Hypothalamus (tissue), 51 donors: ENCODE data around the gene KHSRP.

ENCODE experiments used
- DNase-seq, 51 donors: peaks; one replicate each; lab custom pipeline; 2025; lab: John Stamatoyannopoulos, UW

KHSRP gene

DNA sequence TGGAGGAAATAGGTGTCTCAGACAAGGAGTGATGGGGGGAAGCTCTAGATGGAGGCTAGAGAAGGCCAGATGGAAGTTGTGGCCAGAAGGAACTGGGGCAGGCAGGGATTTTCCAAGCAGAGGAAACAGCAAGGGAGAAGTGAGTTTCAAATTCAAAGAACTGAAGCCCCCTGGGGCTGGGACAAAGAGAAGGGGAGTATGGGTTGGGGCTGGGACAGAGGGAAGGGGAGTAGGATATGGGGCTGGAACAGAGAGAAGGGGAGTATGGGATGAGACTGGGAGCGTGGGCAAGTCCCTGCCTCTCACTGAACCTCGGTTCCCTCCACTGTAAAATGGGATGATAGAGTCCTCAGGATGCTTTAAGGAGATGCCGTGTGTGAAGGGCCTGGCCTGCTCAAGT lies 29.8 kb downstream of the KHSRP start:
- no peak for DNase-seq

DNA sequence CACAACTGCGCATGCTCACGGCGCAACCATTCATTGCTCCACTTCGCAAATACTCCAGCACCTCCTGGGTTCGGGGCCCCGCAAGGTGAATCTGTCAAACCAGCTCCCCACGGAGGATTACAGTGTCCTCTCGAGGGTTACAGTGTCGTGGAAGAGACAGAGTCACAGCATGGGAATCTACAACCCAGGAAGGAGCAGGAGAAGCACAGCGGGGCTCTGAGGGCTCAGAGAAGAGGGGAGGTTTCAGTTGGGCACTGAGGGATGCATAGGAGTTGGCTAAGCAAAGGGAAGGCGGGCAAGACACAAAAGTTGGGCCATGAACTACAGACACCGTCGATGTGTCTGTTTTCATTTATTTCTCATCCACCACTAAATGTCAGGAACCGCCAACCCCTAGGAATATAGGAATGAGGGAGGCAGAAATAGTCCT lies 30.6 kb downstream of the KHSRP start:
- DNase-seq = peak in 1 of 51 donors; percentile 65

DNA sequence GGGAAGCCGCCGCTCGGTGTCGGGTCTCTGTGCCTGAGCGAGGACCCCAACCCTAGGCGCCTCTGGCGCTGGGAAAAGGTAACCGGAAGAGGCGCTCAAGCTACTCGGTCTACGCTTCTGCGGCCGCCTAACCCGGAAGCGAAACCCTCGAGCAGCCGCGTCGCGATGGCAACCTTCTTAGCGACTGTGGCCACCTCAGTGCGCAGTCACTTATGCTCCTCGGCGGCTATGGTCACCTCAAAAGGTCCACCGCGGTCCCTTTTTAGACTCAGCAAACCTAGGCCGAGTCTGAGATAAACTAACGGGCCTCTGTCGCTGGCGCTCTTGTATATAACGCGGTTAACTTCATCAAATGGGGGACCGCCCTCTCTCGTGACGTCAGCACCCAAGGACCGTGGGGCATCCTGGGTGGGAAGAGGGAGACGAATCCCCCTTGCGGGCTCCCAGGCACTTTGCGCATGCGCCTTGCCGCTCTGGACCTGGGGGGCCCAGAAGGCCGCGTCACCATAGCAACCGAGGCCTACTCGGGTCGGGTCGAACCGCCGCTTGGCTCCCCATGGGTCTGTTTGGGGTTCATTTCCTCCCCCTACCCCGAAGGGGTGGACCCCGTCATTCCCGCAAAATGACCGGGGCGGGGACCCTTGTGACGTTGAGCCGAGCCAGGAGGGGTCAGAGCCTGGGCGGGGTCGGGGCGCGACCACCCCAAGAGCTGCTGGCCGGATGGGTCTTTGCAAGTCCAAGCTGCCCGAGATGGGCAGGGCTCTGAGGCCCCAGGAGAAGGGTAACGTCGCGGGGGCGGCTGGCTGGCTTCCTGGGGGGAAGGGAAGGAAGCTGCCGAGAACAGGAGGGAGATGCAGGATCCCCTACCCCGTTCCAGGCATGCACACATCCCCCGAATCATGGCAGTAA lies 31.3 kb downstream of the KHSRP start, which contains the start of gene GTF2F1:
GTF2F1 (minus strand) TSS at position 91 of the 909 bp plus-strand sequence. CDS start 169 bp downstream, outside the sequence.
- DNase-seq = peak; percentile 80 to 99 (median 93)

DNA sequence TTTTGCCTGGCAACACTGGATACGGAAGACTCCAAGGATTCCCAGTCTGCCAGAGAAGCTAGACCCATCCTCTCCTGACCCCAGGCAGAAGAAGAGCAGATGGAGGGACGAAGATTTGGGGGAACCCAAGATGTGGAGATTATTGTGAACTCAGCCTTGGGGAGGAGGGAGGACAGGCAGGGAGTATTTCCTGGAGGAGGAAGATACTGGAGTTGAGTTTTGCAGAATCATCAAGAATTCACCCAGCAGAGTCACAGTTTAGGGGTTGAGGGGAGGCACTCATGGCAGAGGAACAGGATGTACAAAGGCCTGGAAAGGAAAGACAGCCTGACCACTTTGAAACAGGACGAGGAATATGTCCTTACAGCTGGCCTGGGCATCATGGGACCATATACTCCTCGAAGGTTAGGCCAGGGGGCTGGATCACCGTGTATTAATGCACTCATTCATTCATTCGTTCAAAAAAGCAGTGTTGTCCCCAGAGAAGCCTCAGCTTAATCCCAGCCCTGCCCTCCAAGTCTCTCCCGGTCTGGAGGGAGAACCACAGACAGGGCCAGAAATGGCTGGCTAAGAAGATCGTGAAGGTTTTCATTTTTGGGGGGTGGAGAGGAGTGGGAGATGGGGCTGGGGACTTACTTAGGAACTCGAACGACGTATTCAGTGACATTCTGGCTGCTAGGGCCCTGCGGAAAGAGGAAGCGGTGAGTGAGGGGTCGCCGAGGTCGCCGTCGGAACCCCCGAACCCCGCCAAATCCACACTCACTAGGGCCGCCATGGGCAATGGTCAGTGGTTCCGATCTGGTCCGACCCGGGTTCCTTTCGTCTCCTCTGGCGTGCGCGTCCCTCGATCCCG lies 32.2 kb downstream of the KHSRP start:
- DNase-seq = no peak

DNA sequence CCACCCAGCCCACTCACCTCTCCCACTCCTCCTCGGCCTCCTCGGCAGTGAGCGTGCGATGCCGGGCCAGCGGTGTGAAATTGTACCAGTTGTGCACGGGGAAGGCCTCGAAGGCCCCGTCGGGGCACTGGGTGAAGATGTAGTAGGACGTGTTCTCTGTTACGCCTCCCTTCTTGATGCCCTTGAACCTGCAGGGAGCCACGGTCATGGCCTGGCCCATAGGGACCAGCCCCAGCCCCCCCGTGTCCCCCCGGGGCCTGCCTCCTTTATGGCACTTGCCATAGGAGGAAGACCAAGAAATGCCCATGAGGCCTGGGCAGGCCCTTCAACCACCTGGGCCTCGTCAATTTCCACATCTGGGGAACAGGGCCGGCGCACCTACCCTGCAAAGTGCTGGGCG lies 37.2 kb downstream of the KHSRP start:
- DNase-seq = no peak

DNA sequence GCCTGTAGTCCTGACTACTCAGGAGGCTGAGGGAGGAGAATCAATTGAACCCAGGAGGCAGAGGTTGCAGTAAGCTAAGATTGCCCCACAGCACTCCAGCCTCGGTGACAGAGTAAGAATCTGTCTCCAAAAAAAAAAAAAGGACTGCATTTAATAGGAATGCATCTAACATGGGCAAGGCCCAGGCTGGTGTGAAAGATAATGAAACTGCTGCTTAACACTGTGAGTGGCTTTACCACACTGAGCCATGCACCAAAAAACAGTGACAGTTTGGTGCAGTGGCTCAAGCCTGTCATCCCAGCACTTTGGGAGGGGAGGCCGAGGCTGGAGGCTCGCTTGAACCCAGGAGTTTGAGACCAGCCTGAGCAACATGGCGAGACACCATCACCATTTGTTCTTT lies 40.2 kb downstream of the KHSRP start:
- no peak for DNase-seq

DNA sequence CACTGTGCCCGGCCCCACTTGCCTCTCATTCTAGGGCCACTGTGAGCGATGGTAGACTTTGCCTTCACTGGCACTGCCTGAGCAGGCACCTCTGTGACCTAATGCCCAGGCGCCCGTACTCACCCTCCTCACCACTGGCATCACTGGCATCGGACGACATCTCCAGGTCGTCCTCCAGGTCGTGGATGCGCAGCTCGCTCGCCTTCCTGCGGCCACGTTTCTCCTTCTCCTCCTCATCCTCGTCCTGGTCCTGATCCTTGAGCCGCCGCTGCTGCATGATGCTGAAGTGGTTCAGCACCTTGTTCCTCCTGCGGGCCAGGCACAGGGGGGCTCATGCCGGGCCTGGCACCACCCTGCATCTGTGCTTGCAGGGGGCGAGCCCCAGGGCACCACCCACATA lies 41.4 kb downstream of the KHSRP start:
- DNase-seq = no peak

DNA sequence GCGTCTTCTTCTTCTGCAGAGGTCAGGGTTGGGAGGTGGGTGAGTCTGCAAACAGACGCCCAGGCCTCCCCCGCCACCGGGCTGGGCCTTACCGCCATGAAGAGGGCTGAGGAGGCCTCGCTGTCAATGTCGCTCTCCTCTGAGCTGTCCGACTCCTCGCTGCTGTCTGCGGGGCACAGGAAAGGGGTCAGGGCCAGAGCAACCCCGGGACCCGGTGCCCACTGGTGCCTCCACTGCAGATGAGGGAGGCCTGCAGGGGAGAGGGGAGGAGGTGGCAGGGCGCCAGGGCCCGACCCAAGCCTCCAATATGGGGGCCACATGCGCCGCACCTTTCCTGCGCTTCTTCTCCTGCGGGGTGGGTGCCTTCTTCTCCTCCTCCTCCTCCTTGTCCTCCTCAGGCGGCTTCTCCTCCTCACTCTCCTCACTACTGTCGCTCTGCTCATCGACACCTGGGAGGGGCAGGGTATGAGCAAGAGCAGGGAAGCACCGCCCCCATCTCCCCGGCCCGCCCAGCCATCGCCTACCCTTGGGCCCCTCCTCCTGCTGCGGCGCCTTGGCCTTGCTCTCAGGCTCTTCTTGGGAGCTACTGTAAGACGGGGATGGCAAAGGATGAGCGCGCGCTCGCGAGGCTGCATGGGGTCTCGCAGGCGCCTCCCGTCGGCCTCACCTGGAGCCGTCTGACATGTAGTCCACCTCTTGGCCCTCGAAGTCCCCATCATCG lies 43.4 kb downstream of the KHSRP start:
- no peak for DNase-seq

DNA sequence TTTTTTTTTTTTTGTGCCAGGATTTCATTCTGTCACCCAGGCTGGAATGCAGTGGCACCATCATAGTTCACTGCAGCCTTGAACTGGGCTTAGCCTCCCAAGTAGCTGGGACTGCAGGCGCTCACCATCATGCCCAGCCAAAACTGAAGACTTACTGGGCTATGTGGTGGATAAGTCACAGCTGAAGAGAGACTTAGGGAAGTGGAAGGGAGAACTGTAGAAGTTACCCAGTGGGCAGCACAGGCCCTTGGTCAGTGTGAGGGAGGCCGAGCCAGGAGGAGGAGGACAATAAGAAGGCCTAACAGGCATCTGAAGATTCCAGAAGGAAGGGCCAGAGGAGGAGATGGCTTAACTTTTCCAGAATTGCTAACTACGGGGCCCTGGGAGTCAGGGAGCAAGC lies 44.9 kb downstream of the KHSRP start:
- no peak for DNase-seq

DNA sequence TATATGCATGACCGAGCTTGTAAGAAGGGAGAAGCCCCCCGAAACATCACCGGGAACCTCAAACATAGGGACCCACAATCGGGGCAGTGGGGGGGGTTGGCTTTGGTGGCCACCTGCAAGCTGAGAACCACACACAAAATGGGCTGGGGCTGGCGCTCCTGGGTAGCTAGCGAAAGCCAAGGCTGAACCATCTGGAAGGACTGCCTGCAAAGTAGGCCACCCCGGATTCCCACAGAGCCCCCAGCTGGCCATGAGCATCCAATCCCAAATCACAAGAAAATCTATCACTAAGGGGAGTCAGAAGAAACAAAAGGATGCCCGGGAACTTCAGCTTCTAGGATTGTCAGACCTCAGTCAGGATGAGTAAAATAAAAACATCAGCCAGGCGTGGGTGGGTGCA lies 46.1 kb downstream of the KHSRP start:
- no peak for DNase-seq

DNA sequence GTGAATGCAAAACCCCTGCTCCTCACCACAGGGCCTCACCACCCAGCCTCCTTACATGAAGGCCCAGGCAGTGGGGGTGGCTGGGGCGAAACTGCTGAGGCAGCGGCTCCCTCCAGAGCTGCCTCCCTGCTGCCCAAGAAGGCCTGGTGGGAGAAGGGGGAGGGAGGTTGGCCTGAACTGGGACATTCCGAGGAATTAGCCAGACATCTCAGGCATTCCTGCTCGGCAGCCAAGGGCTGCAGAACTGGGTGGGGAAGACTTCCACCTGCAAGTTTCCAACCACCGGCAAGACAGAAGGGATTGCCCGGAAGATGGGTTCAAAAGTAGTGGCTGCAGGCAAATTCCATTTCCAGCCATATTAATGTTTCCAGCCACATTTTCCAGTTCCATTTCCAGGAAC lies 46.6 kb downstream of the KHSRP start:
- no peak for DNase-seq

DNA sequence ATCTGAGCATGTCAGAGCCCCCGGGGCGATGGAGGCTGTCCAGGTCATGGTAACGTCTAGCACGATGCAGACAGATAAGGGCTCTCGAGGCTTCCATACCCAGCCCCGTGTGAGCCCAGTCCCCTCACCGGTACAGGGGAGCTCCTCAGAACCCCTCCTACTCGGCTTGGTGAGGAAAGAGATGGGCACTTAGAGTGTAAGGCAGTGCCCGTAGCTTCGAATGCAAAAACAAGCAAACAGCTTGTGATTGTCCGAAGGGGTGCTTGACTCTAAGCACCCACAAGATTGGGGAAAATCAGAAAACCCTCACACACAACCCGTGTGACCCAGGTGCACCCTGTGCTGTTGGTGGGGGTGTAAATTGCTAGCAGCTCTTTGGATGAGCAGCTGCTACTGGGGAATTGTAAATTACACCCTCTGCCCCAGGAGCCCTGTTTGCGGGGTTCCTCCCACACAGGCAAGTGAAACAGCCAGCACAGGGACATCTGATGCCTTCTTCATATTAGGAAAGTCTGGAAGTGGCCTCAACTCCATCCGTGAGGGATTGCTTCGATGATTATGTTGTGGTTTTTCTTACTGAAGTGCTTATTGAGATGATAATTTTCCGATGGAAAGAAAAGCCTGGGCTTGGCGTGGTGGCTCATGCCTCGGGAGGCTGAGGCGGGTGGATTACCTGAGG lies 48.0 kb downstream of the KHSRP start:
- DNase-seq = no peak

DNA sequence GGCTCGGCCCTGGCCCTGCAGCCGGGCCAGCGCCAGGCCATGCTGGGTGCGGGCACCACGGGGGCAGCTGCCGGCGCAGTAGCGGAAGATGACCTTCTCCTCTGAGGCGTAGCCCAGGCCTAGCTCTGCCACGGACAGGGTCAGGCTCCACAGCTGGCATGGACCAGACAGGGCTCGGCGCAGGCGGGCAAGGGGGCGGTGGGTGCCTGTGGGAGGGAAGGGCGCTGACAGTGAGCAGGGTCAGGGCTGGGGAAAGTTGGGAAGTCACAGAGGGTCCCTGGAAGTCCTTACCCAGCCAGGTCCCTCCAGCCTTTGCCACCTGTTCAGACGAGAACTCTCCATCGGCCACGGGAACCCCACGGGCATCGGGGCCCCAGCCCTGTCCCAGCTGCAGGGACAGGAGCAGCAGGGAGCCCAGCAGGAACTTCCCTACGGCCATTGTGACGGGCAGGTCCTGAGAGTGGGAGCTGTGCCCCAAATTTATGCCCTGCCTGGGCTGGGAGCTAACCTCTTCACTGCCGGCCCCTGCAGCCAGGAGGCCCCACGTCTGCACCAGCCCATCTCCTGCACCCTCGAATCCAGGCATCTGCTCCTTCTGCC lies 49.1 kb downstream of the KHSRP start, which contains the start of gene PSPN:
PSPN (minus strand) TSS at position 523 of the 600 bp plus-strand sequence; CDS start at position 439, 84 bp downstream.
- no peak for DNase-seq

DNA sequence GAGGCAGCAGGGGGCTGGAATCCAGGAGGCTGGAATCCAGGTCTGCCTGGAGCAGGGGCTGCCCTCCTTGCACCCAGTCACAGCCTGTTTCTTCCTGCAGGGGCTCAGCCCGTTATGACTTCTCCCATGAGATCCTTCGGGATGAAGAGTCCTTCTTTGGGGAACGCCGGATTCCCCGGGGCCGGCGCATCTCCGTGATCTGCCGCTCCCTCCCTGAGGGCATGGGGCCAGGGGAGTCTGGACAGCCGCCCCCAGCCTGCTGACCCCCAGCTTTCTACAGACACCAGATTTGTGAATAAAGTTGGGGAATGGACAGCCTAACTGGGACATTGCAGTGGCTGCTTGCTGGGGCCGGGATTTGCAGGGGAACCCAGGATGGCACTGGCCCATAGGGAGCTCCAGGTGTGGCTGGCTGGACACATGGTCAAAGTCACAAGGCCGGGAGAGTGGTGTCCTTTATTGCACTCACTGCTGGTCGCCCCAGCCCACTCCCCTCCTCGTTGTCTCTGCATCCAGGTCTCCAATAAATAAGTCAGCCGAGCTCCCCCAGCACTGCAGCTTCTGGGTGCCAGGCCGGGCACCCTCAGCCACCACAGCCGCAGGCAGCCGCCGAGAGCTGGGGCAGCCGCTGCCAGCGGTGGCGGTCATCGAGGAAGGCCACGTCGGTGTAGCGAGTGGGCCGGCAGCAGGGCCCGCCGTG lies 49.8 kb downstream of the KHSRP start:
- no peak for DNase-seq

DNA sequence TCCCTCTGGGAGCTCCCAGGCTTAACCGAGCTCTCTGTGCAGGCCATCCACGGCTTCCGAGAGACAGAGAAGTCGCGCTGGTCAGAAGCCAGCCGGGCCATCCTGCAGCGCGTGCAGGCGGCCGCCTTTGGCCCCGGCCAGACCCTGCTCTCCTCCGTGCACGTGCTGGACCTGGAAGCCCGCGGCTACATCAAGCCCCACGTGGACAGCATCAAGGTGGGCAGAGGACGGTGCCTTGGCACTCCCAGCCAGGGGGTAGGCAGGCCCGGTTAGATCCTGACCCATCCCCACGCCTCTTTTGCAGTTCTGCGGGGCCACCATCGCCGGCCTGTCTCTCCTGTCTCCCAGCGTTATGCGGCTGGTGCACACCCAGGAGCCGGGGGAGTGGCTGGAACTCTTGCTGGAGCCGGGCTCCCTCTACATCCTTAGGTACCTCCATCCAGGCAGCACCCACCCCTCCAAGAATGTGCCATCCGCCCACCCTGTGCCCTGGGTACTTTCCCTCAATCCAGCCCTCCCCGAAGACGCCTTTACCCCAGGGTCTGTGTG lies 50.4 kb downstream of the KHSRP start:
- no peak for DNase-seq

DNA sequence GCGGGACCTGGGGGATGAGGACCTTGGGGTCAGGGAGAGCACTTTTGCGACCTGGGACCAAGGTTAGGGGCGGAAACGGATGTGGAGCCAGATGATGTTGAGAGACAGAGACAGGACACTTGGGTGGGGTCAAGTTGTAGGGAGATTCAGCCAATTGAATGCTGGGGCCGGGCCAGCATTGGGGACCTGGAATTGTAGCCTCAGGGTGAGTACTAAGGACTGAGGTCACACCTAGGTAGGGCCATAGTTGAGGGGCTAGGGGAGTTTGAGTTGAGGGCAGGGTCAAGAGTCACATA lies 50.9 kb downstream of the KHSRP start:
- DNase-seq = peak in 1 of 51 donors; percentile 16

DNA sequence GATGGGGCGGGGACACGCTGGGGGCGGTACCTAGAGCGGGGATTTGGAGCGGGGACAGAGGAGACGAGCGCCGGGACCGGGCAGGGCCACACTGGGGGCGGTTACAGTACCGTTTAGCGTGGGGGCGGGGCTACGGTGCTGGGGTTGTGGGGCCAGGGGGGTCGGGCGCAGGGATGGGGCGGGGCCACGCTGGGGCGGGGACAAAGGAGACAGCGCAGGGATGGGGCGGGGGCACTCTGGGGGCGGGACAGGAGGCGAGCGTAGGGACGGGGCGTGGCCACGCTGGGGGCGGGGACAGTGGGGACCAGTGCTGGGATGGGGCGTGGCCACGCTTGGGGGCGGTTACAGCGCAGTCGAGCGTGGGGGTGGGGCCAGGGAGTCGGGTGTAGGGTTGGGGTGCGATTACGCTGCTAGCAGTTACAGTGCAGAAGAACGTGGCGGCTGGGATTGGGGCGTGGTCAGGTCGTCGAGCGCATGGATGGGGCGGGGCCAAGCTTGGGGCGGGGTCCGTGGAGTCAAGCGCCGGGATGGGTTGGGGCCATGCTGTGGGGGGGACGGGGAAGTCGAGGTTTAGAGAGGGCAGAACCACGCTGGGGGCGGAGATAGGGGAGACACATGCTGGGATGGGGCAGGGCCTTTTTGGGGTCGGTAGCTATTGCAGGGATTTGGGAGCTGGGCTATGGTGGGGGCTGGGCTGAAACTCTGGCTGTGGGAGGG lies 51.4 kb downstream of the KHSRP start:
- peak; percentile 73 to 99 (median 94) for DNase-seq

DNA sequence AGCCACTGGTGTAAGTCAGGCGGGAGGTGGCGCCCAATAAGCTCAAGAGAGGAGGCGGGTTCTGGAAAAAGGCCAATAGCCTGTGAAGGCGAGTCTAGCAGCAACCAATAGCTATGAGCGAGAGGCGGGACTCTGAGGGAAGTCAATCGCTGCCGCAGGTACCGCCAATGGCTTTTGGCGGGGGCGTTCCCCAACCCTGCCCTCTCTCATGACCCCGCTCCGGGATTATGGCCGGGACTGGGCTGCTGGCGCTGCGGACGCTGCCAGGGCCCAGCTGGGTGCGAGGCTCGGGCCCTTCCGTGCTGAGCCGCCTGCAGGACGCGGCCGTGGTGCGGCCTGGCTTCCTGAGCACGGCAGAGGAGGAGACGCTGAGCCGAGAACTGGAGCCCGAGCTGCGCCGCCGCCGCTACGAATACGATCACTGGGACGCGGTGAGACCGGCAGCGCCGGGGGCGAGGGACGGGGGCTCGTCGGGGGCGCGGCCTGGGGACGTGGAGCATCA lies 52.0 kb downstream of the KHSRP start, which contains the start of gene ALKBH7:
ALKBH7 (plus strand) TSS at position 201 of the 502 bp plus-strand sequence; CDS start at position 228, 27 bp downstream.
- DNase-seq = peak; percentile 78 to 99 (median 95)
